Neural progenitor cell (in vitro differentiated cells): ENCODE results near the gene FBRSL1. TPM values are rescaled to one million over a fixed set of nuclear protein-coding genes. Genes with fewer than 3 reads are reported as not detected.

Experiments used
- DNase-seq: peaks from one replicate; pipeline ENCODE4 v3.0.0-alpha.2; 2016; ENCODE audit warnings: low spot score
- H2AFZ ChIP-seq: fragments of 200-600 bp; sonication (generic); replicated peaks from 2 replicates; pipeline ENCODE4 v1.6.1; 2016; ENCODE audit warnings: antibody characterized with exemption
- H3F3A ChIP-seq: fragments of 200-600 bp; sonication (generic); 2 replicates; pipeline ENCODE4 v1.6.1; 2016; ENCODE audit warnings: antibody characterized with exemption, low read depth
- H3K27ac ChIP-seq: fragments of 200-600 bp; sonication (generic); 2 replicates; pipeline ENCODE4 v1.5.1; 2016; ENCODE audit warnings: mild to moderate bottlenecking
- H3K27me3 ChIP-seq: fragments of 200-600 bp; sonication (generic); 2 replicates; pipeline ENCODE4 v1.6.1; 2016; ENCODE audit warnings: mild to moderate bottlenecking, moderate library complexity
- H3K36me3 ChIP-seq: fragments of 200-600 bp; sonication (generic); 2 replicates; pipeline ENCODE4 v1.5.1; 2016
- H3K4me1 ChIP-seq: fragments of 200-600 bp; sonication (generic); 2 replicates; pipeline ENCODE4 v1.6.1; 2016; ENCODE audit warnings: mixed run types
- H3K4me2 ChIP-seq: fragments of 200-600 bp; sonication (generic); 2 replicates; pipeline ENCODE4 v1.6.1; 2016
- H3K4me3 ChIP-seq: fragments of 200-600 bp; sonication (generic); 2 replicates; pipeline ENCODE4 v1.5.1; 2016
- H3K79me2 ChIP-seq: fragments of 200-600 bp; sonication (generic); 2 replicates; pipeline ENCODE4 v1.6.1; 2016; ENCODE audit warnings: low read depth
- H3K9ac ChIP-seq: fragments of 200-600 bp; sonication (generic); 2 replicates; pipeline ENCODE4 v1.6.1; 2016
- H3K9me3 ChIP-seq: fragments of 200-600 bp; sonication (generic); 2 replicates; pipeline ENCODE4 v1.5.1; 2016; ENCODE audit warnings: low read depth
- H4K20me1 ChIP-seq: fragments of 200-600 bp; sonication (generic); 2 replicates; pipeline ENCODE4 v1.6.1; 2016; ENCODE audit warnings: low read depth
- H3K27ac Mint-ChIP-seq: 3 replicates; pipeline ENCODE4 v1.8.0; 2021; ENCODE audit warnings: mixed read lengths
- H3K27me3 Mint-ChIP-seq: 2 replicates; pipeline ENCODE4 v1.8.0; 2022; ENCODE audit warnings: low read depth, mild to moderate bottlenecking, inconsistent platforms, moderate library complexity, mixed read lengths; ENCODE audit not compliant: insufficient read depth
- H3K36me3 Mint-ChIP-seq: 3 replicates; pipeline ENCODE4 v1.8.0; 2021; ENCODE audit warnings: mixed read lengths
- H3K4me1 Mint-ChIP-seq: 3 replicates; pipeline ENCODE4 v1.8.0; 2021; ENCODE audit warnings: mixed read lengths
- H3K4me3 Mint-ChIP-seq: 3 replicates; pipeline ENCODE4 v1.8.0; 2021; ENCODE audit warnings: mild to moderate bottlenecking, moderate library complexity, mixed read lengths
- H3K9me3 Mint-ChIP-seq: 3 replicates; pipeline ENCODE4 v1.8.0; 2020; ENCODE audit warnings: mixed read lengths
- EZH2 ChIP-seq: fragments of 200-600 bp; sonication (generic); IDR thresholded peaks from 2 replicates; pipeline ENCODE4 v1.6.1; 2017; ENCODE audit warnings: antibody characterized with exemption, mild to moderate bottlenecking, moderate library complexity
- EZH2phosphoT487 ChIP-seq: fragments of 200-600 bp; sonication (generic); IDR thresholded peaks from 2 replicates; pipeline ENCODE4 v1.6.1; 2017; ENCODE audit warnings: antibody characterized with exemption
- total RNA-seq: library from RNA; depleted of rRNA; stranded (reverse); fragments of >200 nt; gene quantifications from 2 replicates; pipeline ENCODE4 v1.2.3, GENCODE V29; 2015; ENCODE audit warnings: low replicate concordance
- TF ChIP-seq, protein P1 (sequence below): fragments of 200-600 bp; sonication (generic); IDR thresholded peaks from 2 replicates; pipeline ENCODE4 v1.5.1; 2017; ENCODE audit warnings: antibody characterized with exemption, mild to moderate bottlenecking

The FBRSL1 gene
- total RNA-seq, 1 donor from 2014 or later: 7.4 TPM

DNA sequence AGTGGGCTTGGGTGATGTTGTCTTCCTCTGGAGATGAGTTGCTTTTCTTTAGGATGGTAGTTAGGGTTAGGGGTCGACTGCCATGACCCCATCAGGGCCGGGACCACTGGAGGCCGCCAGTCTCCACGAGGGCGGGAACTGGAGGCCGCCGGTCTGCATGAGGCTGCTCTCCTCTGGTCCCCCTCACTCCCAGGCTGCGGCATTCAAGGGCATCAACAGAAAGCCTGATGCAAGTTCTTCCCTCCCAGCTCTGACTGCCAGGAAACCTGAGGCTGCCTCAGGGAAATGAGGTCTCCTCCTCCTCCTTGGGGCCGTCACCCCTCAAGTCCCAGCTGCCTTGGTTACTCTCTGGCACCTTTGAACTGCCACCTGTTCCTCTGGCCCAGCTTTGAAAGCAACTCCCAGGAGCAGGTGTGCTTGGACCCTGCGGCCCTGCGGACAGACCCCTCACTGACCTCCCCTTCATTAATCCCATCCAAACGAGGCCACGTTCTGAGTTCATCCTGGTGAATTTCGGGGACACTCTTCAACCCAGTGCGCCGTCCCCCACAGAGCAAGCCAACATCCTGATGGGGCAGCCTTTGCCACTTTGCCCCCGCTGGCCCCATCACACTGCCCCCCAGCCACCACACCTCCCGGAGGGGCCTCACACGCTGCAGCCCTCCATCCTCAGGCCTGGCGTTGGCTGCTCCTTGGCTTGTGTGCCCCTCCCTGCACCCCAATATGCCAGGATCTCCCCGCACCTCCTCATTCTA, 37.2 kb upstream of the FBRSL1 start:
- Histone ChIP-seq H3K27ac (no peak overlapping the region), H3K79me2 (no peaks in the 10 kb centered on the region), H4K20me1 (no peaks in the 10 kb centered on the region), H3K4me1 (peaks cover 17% of the 10 kb centered on the region), H3K27me3 (peaks cover 56% of the 10 kb centered on the region), H3K9ac (no peak overlapping the region), H3F3A (peaks cover 20% of the 10 kb centered on the region), H3K9me3 (no peaks in the 10 kb centered on the region), H3K4me2 (no peak overlapping the region), H2AFZ (no peak overlapping the region), H3K4me3 (no peak overlapping the region), H3K36me3 (no peaks in the 10 kb centered on the region)
- Mint-ChIP-seq H3K4me1 (peaks cover 19% of the 10 kb centered on the region), H3K9me3 (peaks cover 7% of the 10 kb centered on the region), H3K36me3 (no peaks in the 10 kb centered on the region), H3K27me3 (peaks cover 34% of the 10 kb centered on the region), H3K4me3 (no peak overlapping the region), H3K27ac (peak overlapping the region; percentile 26)
- DNase-seq: no peak
- TF ChIP-seq EZH2phosphoT487 (no peak), EZH2 (no peak)
- TF ChIP-seq, protein P1, sequence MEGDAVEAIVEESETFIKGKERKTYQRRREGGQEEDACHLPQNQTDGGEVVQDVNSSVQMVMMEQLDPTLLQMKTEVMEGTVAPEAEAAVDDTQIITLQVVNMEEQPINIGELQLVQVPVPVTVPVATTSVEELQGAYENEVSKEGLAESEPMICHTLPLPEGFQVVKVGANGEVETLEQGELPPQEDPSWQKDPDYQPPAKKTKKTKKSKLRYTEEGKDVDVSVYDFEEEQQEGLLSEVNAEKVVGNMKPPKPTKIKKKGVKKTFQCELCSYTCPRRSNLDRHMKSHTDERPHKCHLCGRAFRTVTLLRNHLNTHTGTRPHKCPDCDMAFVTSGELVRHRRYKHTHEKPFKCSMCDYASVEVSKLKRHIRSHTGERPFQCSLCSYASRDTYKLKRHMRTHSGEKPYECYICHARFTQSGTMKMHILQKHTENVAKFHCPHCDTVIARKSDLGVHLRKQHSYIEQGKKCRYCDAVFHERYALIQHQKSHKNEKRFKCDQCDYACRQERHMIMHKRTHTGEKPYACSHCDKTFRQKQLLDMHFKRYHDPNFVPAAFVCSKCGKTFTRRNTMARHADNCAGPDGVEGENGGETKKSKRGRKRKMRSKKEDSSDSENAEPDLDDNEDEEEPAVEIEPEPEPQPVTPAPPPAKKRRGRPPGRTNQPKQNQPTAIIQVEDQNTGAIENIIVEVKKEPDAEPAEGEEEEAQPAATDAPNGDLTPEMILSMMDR: no peak

DNA sequence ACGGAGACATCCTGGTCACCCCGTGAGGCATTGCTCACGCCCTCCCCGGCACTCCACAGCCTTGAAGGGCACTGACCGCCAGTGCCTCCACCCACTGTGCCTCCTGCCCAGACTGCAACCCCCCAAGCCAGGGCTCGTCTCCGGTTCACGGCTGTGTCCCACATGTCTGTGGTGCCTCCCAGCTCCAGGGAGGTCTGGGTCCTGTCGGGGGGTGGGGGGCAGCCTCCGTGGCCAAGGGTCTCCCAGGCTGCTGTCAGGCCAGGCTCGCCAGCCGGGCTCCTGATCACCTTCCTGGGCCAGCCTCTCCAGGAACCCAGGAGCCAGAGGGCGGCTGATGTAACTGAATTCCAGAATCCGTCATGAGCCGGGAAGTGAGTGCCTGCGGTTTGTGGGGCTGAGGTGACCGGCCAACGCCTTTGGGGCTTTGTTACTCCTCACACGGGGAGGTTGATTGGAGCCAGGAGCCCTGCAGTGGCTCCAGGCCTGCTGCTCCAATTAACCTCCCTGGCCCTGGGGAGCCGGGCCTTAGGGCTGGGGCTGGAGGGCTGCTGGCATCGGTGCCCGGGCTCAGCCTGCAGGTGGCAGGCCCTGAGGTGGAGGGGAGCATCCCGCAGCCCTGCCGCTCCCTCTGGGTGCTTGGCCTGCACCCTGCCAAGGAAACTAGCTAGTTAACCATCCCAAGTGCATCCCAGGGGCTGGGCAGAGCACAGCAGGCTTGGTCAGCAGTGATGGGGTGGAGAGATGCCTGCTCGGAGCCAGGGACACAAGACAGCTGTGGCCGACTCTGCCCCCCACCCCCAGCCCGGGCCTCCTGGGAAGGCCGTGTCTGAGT, 36.4 kb upstream of the FBRSL1 start:
- Histone ChIP-seq H3K9me3 (no peaks in the 10 kb centered on the region), H3K79me2 (no peaks in the 10 kb centered on the region), H2AFZ (no peak overlapping the region), H3K9ac (no peak overlapping the region), H3K27ac (no peak overlapping the region), H3K27me3 (peaks cover 54% of the 10 kb centered on the region), H3K4me2 (no peak overlapping the region), H3F3A (peaks cover 20% of the 10 kb centered on the region), H3K4me1 (peaks cover 17% of the 10 kb centered on the region), H4K20me1 (no peaks in the 10 kb centered on the region), H3K4me3 (no peak overlapping the region), H3K36me3 (no peaks in the 10 kb centered on the region)
- TF ChIP-seq EZH2phosphoT487: no peak
- TF ChIP-seq EZH2: no peak
- TF ChIP-seq, protein P1: no peak
- Mint-ChIP-seq H3K4me1 (peaks cover 19% of the 10 kb centered on the region), H3K27me3 (peaks cover 32% of the 10 kb centered on the region), H3K9me3 (peaks cover 7% of the 10 kb centered on the region), H3K36me3 (no peaks in the 10 kb centered on the region), H3K4me3 (no peak overlapping the region), H3K27ac (peak overlapping the region; percentile 21)
- peak; percentile 47 for DNase-seq

DNA sequence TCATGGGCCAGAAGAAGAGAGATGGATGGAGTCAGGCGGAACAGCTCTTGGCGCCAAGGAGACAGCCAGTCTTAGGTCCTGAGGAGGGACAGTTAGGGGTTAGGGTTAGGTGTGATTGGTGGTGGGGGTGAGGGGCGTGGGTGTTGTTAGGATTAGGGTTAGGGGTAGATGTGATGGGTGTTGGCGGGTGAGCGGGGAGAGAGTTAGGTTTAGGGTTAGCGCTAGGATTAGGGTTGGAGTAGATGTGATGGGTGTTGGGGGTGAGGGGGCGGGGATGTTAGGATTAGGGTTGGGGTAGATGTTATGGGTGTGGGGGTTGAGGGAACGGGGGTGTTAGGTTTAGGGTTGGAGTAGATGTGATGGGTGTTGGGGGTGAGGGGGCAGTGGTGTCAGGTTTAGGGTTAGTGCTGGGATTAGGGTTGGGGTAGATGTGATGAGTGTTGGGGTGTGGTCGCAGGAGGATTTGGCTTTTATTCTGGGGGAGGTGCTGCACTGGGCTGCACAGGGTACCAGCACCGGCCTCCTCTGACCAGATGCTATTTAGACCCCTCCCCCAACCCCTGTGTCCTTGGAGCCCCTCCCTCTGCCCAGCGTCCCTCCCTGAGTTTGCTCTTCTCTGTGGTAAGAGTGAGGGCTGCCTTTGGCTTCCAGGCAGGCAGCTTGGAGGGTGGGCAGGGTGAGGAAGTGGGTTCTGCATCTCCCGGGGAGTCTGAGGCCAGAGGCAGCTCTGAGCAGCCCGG, 35.6 kb upstream of the FBRSL1 start:
- Histone ChIP-seq H3F3A (peaks cover 25% of the 10 kb centered on the region), H3K79me2 (no peaks in the 10 kb centered on the region), H4K20me1 (no peaks in the 10 kb centered on the region), H3K9ac (no peak overlapping the region), H2AFZ (no peak overlapping the region), H3K36me3 (no peaks in the 10 kb centered on the region), H3K9me3 (no peaks in the 10 kb centered on the region), H3K4me1 (peaks cover 17% of the 10 kb centered on the region), H3K4me2 (no peak overlapping the region), H3K4me3 (no peak overlapping the region), H3K27ac (no peak overlapping the region), H3K27me3 (peaks cover 53% of the 10 kb centered on the region)
- Mint-ChIP-seq H3K36me3 (no peaks in the 10 kb centered on the region), H3K27me3 (peaks cover 37% of the 10 kb centered on the region), H3K9me3 (peaks cover 10% of the 10 kb centered on the region), H3K27ac (no peak overlapping the region), H3K4me1 (peaks cover 25% of the 10 kb centered on the region), H3K4me3 (no peak overlapping the region)
- TF ChIP-seq EZH2phosphoT487 (no peak), EZH2 (no peak)
- TF ChIP-seq, protein P1: no peak
- no peak for DNase-seq
